8988T (cell line): ENCODE measurements around the gene LEKR1.
A peak's percentile ranks its signal among the peaks of the same experiment; 100 is the strongest.

Experiments used
- DNase-seq: peaks from one replicate; pipeline ENCODE4 v3.0.0; 2011

The LEKR1 gene

DNA sequence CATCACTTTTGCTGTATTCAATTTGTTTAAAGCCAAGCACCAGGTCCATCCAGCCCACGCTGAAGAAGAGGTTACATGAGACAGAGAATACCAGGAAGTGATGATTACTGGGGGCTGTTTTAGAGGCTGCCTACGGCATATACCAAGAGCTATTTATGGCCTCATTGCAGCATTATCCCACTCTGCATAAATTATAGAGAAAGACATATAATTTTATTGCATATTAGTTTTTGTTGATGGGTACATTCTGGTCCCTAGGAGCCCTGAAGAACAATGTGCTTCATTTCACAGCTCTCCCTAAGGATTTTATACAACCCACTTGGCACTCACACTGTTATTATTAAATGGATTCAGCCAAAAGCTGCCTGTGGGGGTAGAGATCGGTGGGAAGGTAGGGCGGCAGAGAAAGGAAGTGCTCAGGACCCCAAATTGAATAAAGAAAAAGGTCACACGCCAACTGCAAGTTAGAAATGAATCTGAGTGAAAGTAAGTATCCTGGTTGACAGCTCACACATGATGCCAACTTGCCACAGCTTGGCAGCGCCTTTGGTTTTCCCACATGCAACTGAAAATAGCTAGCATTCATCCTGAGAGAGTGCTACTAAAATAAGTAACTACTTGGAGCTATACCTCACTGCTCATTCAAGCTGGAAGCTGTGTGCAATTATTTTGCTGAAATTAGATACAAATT, 260.1 kb downstream of the LEKR1 start:
- DNase-seq = no peak

GRCh38 chr3:157086775-157087174, 260.6 kb downstream of the LEKR1 start:
- no peak for DNase-seq

- no peak for DNase-seq
These were observed 261.2 kb downstream of the LEKR1 start for GRCh38 chr3:157087373-157087772.

DNA sequence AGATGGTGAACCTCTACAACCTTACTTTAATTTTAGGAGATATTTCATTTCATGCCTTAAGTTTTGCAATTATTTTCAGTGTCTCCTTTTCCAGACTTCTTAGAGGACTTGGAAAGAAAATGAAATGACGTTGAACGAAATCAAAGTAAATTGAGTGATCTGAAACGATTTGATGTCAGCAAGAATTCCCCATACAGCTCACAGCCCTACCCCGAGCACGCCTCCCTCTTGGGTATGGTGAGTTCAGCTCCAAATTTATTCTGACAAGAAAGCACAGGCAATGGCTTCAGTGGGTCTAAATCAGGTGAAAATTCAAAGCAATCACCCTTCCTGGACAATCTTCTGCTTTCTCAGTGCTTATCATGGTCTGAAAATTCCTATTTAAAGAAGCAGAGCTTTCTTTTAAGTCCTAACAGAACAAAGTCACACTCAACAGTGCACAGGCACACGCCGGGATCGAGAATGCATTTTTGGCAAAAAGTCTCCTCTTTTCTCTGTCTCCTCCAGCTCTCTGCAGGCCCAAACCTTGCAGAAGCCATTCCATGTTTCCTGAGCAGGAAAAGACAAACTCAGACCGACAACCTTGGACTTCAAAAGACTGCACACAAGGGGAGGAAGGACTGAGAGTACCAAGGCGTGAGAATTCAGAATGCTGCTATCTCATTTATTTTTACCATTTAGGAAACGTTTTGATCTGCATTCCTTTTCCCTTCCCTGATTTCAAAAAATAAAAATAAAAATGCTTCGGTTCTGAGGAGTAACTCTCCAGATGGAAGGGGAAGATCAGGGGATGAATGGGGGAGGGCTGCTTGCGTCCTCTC, 261.8 kb downstream of the LEKR1 start:
- DNase-seq = no peak

- peak; percentile 88 for DNase-seq
These were observed 262.7 kb downstream of the LEKR1 start for GRCh38 chr3:157088601-157089454.

- no peak for DNase-seq
These were observed 263.5 kb downstream of the LEKR1 start for GRCh38 chr3:157089455-157090221.

- DNase-seq = no peak
These were observed 265.1 kb downstream of the LEKR1 start for GRCh38 chr3:157091083-157091833.

DNA sequence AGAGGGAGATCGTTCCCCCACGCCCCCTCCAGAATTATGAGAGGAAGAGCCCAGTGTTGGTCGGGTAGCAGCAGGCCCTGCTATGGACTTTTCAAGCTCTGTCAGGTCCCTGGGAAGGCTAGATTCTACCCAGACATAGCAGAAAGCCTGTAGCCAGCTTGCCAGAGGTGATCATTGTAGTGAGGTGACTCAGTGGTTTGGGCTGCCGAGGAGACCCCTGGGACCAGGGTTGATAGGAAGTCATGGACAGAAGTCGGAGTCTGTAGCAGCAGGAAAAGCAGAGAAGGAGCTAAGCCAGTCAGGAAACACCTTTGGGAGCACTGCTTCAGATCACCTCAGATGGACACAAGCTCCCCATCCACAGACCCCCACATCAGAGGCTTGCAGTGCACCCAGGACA, 266.1 kb downstream of the LEKR1 start:
- DNase-seq = no peak

GRCh38 chr3:157093096-157093495, 266.9 kb downstream of the LEKR1 start:
- no peak for DNase-seq

DNA sequence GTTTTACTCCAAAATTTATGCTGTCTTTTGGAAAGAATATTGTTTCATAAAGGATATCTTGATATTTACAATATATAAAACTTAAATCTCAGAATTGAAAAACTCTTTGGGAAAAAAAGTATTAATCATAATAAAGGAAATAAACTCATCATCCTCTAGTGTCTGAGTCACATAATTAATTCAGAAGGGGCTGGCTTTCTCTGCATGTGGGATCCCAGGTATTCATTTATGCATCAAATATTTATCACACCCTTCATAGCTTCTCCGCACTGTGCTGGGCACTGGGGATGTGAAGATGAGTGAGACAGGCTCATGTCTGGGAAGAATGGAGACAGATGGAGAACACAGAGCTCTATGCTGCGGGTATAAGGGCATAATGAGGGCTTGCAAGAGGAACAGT, 268.1 kb downstream of the LEKR1 start:
- DNase-seq = no peak

DNA sequence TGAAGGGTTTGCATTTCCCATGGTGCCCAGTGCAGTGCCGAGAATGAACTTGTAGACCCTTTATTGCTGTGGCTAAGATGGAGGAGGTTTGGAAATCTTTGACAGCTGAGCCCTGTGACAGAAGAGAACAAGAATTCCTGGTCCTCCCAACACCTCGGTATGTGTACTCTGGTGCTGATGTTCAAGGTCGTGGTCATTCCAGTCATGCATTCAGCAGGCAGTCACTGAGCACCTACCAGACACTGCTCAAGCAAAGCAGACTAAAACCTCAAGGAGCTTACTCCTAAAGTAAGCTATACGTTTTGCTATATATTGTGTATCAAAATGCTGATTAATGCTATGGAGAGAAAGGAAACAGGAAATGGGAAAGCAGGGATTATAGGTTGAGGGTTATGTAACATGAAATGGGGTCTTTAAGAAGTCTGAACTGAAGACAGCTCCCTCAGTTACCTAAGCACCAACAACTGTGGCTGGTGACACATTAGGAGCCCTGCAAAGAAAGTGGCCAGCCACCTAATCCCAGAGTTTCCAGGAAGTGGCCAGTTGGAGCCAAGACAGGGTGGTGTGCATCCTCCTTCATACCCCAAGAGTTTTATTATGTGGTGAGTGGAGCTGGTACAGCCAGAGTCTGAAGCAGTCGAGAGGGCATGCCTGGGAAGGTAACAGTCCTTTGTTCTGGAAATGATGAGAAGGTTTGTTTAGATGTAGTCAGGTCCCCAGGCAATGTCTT, 268.8 kb downstream of the LEKR1 start:
- DNase-seq = no peak
